Colon (tissue), 2 donors: ENCODE results near the gene UPK1B.

Experiments used
- FAIRE-seq: peaks from 2 replicates; lab custom pipeline; 2012; peaks lifted over from hg19 to GRCh38; lab: Jason Lieb, UNC
- donor health status: control.
- donor health status: control.

The UPK1B gene

DNA sequence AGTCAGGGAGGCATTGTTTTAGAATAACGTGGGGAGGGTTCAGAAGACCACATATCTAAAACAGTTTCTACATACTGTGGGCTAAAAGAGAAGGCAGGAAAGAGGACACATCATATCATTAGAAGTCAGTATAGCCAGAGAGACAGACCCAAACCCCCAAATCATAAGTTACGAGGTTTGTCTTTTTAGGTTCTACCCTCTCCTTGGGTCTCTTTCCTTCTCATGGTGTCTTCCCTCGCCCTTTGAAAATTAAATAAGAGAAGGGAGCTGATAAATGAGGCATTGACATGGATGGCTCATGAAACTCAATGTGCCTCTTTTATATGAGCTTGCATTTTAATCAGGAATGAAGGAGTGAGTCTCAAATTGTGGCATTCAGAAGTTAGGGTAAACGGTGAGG is 3.4 kb downstream of the UPK1B start:
- no peak for FAIRE-seq

DNA sequence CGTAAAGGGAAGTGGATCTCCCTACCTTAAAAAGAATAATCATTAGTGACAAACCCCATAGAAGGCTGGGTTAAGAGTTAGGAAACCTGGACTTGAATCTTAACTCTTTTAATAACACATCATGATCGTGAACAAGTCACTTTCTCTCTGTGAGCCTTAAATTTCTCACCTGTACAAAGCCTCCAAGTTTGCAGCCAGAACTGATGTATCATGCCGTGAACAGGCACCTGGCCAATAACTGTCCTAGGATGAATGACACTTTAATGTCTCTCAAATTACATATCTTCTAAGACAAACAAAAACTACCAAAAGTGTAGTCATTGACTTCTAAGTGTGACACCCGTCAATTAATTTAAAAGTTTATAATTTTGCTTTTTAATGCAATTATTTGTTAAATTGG is 3.9 kb downstream of the UPK1B start:
- no peak for FAIRE-seq

DNA sequence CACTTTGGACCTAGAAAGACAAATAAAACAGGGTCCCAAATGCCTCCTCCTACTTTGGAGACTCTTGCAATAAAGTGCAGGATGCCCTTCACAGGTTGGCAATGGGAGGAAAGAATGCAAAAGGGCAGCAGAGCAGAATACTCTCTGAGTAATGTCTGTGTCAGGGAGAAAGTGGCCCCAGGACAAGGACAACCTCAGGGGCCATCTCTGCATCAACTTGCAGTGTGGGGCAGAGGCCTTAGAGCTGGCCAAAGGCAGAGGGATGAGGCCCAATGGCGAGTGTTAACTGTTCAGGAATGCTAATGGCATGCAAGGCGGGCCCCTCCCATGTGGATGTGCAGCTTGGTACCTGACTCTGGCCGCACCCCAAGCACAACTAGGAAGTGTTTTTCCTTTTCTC is 8.4 kb downstream of the UPK1B start:
- FAIRE-seq, result no peak

GRCh38 chr3:119184111-119184510 is 10.7 kb downstream of the UPK1B start:
- FAIRE-seq, result no peak

DNA sequence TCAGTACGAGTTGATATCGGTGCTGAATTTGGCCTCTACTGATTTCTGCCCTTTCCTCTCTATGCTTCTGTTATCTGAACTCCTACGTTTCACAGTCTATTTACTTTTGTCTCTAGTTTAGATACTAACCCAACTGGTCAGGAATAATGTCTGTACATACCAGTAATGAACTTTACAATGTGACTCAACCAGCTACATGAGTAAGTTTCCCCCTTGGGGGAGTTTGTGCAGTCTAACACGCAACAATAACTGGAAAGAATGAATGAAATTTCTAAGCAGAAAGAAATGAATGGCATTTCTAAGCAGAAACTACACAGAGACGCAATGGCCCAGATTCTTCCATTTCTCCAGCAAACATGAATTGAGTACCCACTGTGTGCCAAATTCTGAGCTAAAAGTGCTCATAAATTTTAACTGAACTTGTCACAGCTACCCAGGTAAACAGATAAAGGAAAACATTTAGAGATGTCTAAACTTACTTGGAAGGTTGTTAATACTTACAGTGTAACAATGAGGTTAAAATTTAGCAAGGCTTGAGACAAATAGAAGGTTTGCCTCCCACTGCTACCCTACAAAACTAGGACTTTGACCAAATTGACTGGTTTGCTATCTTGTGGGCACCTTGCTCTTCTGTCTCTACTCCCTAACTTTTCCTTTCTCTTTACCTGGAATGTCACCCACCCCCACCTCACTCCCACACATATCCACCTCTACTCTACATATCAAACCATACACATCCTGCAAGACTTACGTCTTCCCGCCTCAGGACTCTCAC is 11.6 kb downstream of the UPK1B start:
- no peak for FAIRE-seq

DNA sequence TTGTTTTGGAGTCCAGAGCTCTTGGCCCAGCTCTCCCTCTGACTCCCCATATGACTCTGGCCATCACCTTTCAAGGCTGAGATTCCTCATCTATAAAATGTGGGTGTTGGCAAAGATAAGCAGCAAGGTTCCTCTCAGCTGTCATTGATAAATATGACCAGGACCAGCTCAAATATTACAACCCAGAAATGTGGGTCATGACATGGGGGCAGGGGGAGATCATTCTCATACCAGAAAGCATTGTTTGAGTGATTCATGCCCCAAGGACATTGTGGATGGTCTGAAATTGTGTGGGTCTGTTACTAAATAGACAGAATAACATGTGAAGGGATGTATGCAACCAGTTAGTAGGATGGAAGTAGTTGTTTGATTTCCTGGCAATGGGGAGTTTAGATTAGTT is 13.9 kb downstream of the UPK1B start:
- no peak for FAIRE-seq

DNA sequence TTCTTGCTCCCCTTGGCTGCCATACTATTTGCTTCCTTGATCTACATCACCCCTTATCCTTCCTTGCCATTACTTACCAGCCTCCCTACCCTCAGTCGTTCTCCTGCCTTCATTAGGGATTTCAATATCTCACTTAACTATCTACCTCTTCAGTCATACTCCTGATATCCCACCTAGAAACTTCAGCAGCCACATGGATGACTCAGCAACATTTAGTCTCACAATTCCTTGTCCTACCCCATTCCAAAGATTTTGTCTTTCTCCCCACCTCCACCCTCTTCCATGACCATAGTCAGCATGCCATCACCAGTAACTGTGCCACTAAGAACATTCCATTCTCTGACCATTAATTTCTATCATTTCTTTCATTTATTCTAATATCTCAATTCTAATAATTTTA is 18.4 kb downstream of the UPK1B start:
- no peak for FAIRE-seq

GRCh38 chr3:119194237-119195150 is 21.1 kb downstream of the UPK1B start:
- FAIRE-seq, result no peak

DNA sequence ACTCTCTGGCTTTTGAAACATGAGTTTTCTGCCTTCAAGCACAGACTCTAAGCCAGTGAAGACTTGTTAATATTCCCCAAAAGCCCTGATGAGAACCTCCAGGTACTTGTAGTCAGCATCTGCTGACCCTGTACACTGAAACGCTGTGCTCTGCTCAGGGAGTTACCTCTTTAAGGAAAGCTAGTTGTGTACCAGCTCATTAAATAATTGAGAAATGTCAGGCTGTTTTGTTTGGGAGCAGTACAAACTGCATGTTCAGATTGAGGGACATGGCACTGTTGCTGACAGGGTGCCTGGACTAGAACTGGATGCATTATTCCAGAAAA is 21.7 kb downstream of the UPK1B start:
- no peak for FAIRE-seq

- no peak for FAIRE-seq
Measured at GRCh38 chr3:119195911-119196310, 22.5 kb downstream of the UPK1B start.

- no peak for FAIRE-seq
Measured at GRCh38 chr3:119205209-119205608, 31.8 kb downstream of the UPK1B start.

DNA sequence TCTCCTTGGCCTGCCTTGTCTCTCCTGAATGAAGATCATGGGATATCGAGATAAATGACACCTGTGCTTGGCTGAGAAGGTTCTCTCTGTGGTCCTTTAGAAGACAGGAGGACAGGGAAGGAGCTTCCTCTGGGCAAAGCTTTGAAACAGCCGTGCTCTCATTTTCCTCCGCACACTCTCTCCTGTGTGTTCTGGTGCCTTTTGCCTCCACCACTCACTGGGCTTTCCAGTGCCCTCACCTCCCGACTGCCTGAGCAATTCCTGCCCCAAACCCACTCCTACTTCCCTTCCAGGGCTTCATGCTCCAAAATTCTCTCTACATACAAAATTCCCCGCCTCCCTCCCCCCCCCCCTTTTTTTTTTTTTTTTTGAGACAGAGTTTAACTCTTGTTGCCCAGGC is 32.3 kb downstream of the UPK1B start:
- FAIRE-seq, result no peak

DNA sequence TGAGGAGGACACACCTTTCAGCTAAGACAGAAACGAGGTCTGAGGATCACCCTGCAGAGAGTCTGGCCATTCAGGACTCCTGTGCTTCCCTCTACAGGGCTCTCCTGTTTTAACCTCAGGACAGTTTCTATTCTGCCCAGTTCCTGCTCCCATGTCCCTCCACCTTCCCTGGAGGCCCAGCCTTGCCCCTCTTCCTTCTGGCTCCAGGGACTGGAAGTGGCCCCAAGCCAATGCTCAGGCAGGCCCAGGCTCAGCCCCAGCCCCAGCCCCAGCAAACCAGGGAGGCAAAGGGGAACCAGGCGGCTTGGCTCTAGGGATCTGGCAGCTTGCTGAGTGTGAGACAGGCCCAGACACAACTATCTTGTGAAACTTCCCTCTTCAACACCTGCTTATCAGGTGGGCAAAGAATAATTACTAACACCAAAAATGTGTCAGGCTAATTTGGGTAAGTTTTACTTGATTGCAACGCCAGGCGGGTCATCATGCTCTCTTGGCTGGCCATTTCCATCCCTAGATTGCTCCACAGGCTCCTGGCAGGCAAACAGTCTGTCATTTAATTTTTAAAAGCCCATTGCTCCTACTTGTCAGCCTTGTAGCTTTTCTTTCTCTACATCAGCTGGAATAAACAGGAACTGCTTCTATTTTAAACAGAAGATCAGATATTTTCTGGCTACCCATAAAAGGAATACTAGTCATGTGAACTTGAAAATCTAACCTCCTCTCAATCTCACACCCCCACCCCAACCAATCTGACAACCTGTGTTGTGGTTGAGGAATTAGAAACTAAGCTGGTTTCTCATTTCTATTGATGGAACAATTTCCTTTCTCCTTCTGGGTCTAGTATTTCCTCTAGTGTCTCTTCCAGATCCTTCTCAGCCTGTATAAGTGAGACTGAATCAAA is 33.5 kb downstream of the UPK1B start:
- FAIRE-seq, result no peak

DNA sequence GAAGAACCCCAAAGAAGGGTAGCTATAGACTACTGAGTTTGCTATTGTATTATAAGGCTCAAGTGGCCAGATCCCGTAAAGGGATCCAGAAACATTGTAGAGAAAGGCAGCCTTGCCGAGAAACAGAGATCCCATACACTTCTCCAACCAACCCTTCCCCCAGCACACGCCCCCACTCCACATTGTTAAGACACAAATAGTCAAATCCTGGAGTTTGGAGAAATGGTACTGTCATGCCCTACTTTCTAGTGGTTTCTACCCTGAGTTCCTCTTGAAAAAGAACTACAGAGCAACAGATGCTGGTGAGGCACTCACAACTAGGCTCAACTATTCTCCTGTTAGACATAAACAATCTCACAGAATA is 34.1 kb downstream of the UPK1B start:
- no peak for FAIRE-seq

GRCh38 chr3:119211193-119211592 is 37.8 kb downstream of the UPK1B start:
- FAIRE-seq, result no peak

DNA sequence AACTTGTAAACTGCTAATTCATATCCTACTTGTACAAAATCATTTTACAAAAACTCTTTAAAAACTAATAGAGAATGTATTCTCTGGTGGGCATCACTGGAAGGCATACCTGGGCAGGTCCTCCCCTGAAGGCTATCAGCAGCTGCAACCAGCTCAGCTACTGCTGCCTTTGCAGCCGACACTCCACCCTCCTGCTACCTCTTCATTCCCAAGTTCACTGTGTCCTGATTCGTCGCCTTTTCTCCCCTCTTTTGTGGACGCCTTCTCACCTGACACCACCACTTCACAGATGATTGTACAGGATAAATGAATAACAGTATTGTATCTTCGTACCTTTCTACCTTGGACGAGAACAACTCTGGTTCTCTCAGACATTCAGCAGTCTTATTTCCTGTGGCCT is 38.4 kb downstream of the UPK1B start:
- FAIRE-seq, result no peak

- no peak for FAIRE-seq
Measured at GRCh38 chr3:119219069-119219468, 45.7 kb downstream of the UPK1B start.

DNA sequence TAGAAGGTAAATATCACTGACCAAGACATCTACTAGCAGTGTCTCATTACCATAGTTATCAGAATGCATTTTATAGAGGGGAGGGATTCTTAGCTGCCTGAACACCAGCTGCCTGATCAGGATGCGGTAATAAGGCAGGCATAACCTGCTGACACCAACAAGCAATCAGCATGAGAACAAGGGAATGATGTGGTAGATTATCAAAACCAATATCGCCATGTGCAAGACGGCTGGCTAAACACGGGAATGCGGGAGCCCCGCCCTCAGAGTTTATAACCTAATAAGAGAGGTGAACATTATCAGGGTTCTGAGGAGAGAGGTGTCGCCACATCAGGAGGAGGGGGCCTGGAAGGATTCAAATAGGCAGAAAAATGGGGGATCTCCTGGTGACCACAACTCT is 46.8 kb downstream of the UPK1B start:
- FAIRE-seq, result no peak

DNA sequence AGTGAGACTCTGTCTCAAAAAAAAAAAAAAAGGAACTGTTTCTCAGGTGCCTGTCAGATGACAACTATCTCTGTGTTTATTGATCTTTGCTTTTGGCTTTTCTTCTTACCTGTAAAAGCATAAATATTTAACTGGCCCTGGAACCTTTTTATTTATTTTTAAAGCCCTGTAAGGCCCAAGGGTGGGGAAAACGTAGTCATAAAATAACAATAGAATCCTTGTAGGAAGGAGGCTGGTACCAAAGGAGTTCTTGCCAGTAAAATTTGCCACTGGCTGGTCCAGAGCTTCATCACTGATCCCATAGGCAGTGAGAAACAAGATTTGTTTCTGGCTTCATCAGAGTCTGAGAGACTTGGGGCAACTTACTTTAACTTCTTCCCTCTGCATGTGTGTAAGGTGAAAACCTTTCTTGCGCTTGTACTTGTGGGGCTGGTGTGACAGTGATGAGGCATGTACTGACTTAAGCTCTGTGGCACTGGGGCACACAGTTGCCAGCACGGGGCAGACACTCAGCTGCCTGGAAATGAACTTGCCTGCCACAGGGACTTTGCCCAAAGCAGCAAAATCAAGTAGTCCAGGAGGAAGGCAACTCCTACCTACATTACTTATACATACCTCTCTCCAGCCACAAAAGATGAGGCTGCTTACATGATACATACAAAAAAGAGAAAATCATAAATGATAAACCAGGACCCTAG is 47.7 kb downstream of the UPK1B start:
- FAIRE-seq, result no peak

GRCh38 chr3:119221779-119222320 is 48.5 kb downstream of the UPK1B start:
- no peak for FAIRE-seq

DNA sequence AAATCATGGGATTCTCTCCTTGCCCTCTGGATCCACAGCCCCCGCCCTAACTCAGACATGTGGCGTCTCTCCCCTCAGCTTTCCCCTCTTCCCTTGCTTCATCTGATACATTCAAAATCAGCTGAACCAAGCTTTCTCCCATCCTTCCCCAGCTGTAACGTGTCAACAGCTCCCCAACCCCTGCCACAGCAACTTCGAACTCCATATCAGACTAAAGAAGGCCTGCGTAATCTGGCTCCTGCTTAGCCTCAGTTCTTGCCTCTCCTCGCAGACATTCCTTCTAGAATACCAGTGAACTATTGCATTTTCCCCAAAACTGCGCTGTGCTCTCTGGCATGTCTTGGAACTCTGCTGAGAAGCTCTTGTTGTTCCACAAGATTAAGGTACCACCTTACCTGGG is 49.0 kb downstream of the UPK1B start:
- FAIRE-seq, result no peak

- no peak for FAIRE-seq
Measured at GRCh38 chr3:119223511-119223910, 50.1 kb downstream of the UPK1B start.
